Loucy (cell line): ENCODE results near the gene GGA1.

ENCODE experiments used
- H2AFZ ChIP-seq: fragments of 200-600 bp; sonication (generic); 2 replicates; pipeline ENCODE4 v1.6.0; 2016; ENCODE audit warnings: antibody characterized with exemption, mild to moderate bottlenecking, low read length, moderate library complexity
- H3F3A ChIP-seq: fragments of 200-600 bp; 2 replicates; pipeline ENCODE4 v1.6.0; 2016; ENCODE audit warnings: antibody characterized with exemption, low read depth, mild to moderate bottlenecking
- H3K27me3 ChIP-seq: fragments of 200-600 bp; sonication (generic); 2 replicates; pipeline ENCODE4 v1.6.1; 2014; ENCODE audit warnings: low read length, mild to moderate bottlenecking; ENCODE audit not compliant: insufficient read depth, poor library complexity, severe bottlenecking
- H3K36me3 ChIP-seq: fragments of 200-600 bp; sonication (generic); 2 replicates; pipeline ENCODE4 v1.6.1; 2016; ENCODE audit warnings: low read length; ENCODE audit not compliant: insufficient read depth
- H3K4me1 ChIP-seq: fragments of 200-600 bp; sonication (generic); 2 replicates; pipeline ENCODE4 v1.5.1; 2014; ENCODE audit warnings: low read length, mild to moderate bottlenecking; ENCODE audit not compliant: insufficient read depth, poor library complexity, severe bottlenecking
- H3K4me2 ChIP-seq: fragments of 200-600 bp; sonication (generic); 2 replicates; pipeline ENCODE4 v1.6.0; 2014; ENCODE audit warnings: antibody characterized with exemption, low read length, low read depth, mild to moderate bottlenecking; ENCODE audit not compliant: poor library complexity, severe bottlenecking
- H3K4me3 ChIP-seq: fragments of 200-600 bp; sonication (generic); 2 replicates; pipeline ENCODE4 v1.5.1; 2014; ENCODE audit warnings: low read length, mild to moderate bottlenecking, mixed read lengths; ENCODE audit not compliant: poor library complexity, severe bottlenecking
- H3K79me2 ChIP-seq: fragments of 200-600 bp; sonication (generic); 2 replicates; pipeline ENCODE4 v1.6.1; 2014; ENCODE audit warnings: low read length; ENCODE audit not compliant: insufficient read depth
- H3K9ac ChIP-seq: fragments of 200-600 bp; sonication (generic); 2 replicates; pipeline ENCODE4 v1.6.0; 2014; ENCODE audit warnings: mild to moderate bottlenecking, low read depth, low read length, moderate library complexity; ENCODE audit not compliant: poor library complexity, severe bottlenecking
- H3K9me2 ChIP-seq: fragments of 200-600 bp; sonication (generic); replicated peaks from 2 replicates; pipeline ENCODE4 v1.6.1; 2016; ENCODE audit warnings: low read depth, low read length, mixed read lengths
- H3K9me3 ChIP-seq: fragments of 200-600 bp; sonication (generic); 2 replicates; pipeline ENCODE4 v1.6.1; 2014; ENCODE audit warnings: mild to moderate bottlenecking, antibody characterized with exemption, low read length, low read depth; ENCODE audit not compliant: insufficient read depth
- H4K20me1 ChIP-seq: fragments of 200-600 bp; sonication (generic); 2 replicates; pipeline ENCODE4 v1.6.0; 2014; ENCODE audit warnings: antibody characterized with exemption, low read length, mild to moderate bottlenecking; ENCODE audit not compliant: insufficient read depth, poor library complexity, severe bottlenecking
- EZH2phosphoT487 ChIP-seq: fragments of 200-600 bp; IDR thresholded peaks from 2 replicates; pipeline ENCODE4 v1.6.1; 2018; ENCODE audit warnings: antibody characterized with exemption, mild to moderate bottlenecking, moderate library complexity, borderline replicate concordance
- TF ChIP-seq, protein P1 (sequence below): fragments of 200-600 bp; sonication (generic); conservative IDR thresholded peaks from 2 replicates; pipeline ENCODE4 v1.5.1; 2014; ENCODE audit warnings: mild to moderate bottlenecking, antibody characterized with exemption, low read length

The GGA1 gene

DNA sequence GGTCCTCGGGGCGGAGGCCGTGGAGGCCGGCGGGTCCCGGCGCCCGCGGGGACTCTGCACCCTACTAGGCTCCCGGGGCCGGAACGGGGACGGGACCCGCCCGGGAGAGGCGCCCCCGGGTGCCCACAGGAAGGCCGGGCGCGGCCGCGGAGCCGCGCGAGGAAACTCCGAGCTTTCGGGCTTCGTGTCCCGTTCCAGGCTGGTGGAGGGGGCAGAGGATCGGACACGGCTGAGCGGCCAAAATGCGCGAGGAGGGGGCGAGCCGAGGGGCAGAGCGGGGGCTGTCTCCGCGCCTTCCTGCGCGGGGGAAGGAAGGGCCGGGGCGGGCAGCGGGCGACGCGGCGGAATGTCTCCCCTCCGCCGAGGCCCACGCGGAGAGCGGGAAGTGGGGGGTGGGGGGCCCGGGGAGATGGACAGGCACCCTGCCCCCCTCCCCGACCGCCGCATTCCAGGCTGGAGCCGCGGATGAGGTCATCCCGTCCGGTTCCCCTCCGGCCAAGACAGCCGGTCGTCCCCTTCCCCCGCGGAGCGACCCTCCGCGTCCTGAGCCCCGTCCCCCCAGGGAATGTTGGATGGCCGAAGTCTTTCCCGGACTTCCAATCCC is 47.9 kb upstream of the GGA1 start:
- H3K79me2 ChIP-seq = no peaks in the 10 kb centered on the region
- no peaks in the 10 kb centered on the region for H3K4me1 ChIP-seq
- TF ChIP-seq EZH2phosphoT487 = no peak
- TF ChIP-seq, protein P1, sequence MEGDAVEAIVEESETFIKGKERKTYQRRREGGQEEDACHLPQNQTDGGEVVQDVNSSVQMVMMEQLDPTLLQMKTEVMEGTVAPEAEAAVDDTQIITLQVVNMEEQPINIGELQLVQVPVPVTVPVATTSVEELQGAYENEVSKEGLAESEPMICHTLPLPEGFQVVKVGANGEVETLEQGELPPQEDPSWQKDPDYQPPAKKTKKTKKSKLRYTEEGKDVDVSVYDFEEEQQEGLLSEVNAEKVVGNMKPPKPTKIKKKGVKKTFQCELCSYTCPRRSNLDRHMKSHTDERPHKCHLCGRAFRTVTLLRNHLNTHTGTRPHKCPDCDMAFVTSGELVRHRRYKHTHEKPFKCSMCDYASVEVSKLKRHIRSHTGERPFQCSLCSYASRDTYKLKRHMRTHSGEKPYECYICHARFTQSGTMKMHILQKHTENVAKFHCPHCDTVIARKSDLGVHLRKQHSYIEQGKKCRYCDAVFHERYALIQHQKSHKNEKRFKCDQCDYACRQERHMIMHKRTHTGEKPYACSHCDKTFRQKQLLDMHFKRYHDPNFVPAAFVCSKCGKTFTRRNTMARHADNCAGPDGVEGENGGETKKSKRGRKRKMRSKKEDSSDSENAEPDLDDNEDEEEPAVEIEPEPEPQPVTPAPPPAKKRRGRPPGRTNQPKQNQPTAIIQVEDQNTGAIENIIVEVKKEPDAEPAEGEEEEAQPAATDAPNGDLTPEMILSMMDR = no peak
- peaks cover 16% of the 10 kb centered on the region for H3K27me3 ChIP-seq
- H3K9me2 ChIP-seq = no peaks in the 10 kb centered on the region
- no peak overlapping the region for H3K4me3 ChIP-seq
- no peak overlapping the region for H3K9ac ChIP-seq
- no peaks in the 10 kb centered on the region for H3F3A ChIP-seq
- H3K36me3 ChIP-seq = no peaks in the 10 kb centered on the region
- no peaks in the 10 kb centered on the region for H3K9me3 ChIP-seq
- H3K4me2 ChIP-seq = no peak overlapping the region
- H2AFZ ChIP-seq = no peak overlapping the region
- H4K20me1 ChIP-seq = no peaks in the 10 kb centered on the region

DNA sequence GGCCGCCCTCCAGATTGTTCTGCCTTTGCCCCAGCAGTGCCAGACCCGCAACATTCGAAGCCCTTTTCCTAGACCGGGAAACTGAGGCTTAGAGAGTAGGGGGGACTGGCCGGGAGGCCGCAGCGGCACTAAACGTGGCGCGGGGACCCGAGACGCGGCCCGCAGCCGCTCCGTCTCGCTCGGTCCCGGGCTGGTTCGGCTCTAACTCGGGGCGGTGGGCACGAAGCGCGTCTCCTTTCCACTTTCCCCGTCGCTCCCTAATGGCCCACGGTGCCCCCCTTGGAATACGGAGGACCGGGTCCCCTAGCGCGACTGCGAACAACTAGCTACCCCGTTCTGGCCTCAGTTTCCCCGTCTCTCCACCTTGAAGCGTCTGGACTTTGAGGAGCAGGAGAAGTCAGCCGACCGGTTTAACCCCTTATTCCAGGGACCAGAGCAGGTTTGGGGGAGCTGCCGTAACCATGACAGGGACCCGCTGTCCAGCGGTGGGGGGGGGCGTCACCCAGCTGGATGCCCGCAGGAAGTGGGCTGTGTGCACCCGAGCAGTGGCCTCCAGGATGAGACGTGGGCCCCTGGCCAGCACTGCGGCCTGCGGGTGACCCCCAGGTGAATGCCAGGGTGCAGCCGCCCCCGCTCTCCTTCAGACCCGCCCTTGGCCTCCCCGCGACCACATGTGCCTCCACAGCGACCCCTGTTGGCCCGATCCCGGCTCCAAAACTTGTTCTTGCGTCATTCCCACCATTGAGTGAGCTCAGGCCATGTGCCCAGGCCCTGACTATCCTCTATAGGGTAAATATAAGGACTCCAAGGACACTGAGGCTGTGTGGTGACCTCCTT is 47.2 kb upstream of the GGA1 start:
- no peaks in the 10 kb centered on the region for H3K9me2 ChIP-seq
- H2AFZ ChIP-seq = no peak overlapping the region
- H3K9ac ChIP-seq = no peak overlapping the region
- no peak overlapping the region for H3K4me2 ChIP-seq
- H3K36me3 ChIP-seq = no peaks in the 10 kb centered on the region
- H3K27me3 ChIP-seq = peaks cover 23% of the 10 kb centered on the region
- peaks cover 7% of the 10 kb centered on the region for H3K4me1 ChIP-seq
- no peak for TF ChIP-seq EZH2phosphoT487
- TF ChIP-seq, protein P1 = peak; percentile 78
- H4K20me1 ChIP-seq = peaks cover 3% of the 10 kb centered on the region
- H3F3A ChIP-seq = no peaks in the 10 kb centered on the region
- H3K4me3 ChIP-seq = no peak overlapping the region
- H3K9me3 ChIP-seq = no peaks in the 10 kb centered on the region
- H3K79me2 ChIP-seq = no peaks in the 10 kb centered on the region

DNA sequence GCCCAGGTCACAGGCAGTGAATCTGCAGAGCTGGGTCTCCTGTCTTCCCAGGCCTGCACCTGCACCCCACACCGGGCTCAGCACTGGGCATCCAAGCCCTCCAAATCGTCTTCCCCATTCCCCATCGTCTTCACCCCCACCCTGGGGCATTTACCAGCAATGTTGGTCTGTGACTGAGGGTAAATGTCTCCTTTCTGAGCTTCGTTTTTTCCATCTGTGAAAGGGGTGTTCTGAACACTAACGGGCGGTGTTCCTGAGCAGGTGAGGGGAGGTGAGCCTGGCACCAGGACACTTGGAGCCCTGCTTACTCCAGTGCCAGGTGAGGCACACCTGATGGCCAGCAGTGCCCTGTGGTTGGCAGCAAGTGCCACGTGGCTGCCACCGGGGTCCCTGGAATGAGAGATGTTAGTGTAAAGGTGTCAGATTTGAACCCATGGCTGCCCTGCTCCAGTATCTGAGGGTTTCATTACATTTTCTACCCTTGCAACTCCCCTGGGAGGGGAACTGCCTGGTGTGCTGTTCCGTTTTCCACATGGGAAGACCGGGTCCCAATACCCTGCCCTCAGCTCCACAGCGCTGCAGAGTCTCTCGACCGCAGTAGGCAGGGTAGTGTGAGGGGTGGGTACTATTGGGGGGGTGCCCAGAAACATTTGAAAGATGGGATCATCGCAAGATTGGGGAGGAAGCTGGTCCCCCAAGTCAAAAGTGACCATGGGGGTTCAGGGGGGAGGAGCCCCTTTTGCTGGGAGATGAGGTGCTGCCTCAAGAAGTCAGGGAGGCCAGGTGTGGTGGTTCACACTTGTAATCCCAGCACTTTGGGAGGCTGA is 46.4 kb upstream of the GGA1 start:
- peaks cover 27% of the 10 kb centered on the region for H3K27me3 ChIP-seq
- peaks cover 15% of the 10 kb centered on the region for H3K4me1 ChIP-seq
- H4K20me1 ChIP-seq = peaks cover 3% of the 10 kb centered on the region
- H3K4me3 ChIP-seq = no peak overlapping the region
- no peak overlapping the region for H3K9ac ChIP-seq
- H3K9me3 ChIP-seq = no peaks in the 10 kb centered on the region
- H3K36me3 ChIP-seq = no peaks in the 10 kb centered on the region
- H3K4me2 ChIP-seq = no peak overlapping the region
- H3K79me2 ChIP-seq = no peaks in the 10 kb centered on the region
- no peaks in the 10 kb centered on the region for H3K9me2 ChIP-seq
- H3F3A ChIP-seq = no peaks in the 10 kb centered on the region
- no peak for TF ChIP-seq EZH2phosphoT487
- TF ChIP-seq, protein P1 = 0 out of 2 replicates have a peak, but pooled peaks have one; percentile 15
- H2AFZ ChIP-seq = no peak overlapping the region
